Activated CD4-positive, alpha-beta T cell treated with anti-CD3 and anti-CD28 coated beads for 36 hours (primary cell): ENCODE data around the gene REXO1. TPM values are rescaled to one million over a fixed set of nuclear protein-coding genes. Genes with fewer than 3 reads are reported as not detected.

Experiments used
- ATAC-seq: fragments of 200-7000 bp; cut with Tn5 transposase; one replicate; pipeline ENCODE4 v1.10.0; 2021; ENCODE audit warnings: mild to moderate bottlenecking, moderate library complexity
- CTCF ChIA-PET: fragments of 350-600 bp; sonication (Branson Sonifier 250); formaldehyde crosslinking; loops from one replicate; lab custom pipeline; 2021; ENCODE audit warnings: antibody characterized with exemption; lab: Charles Lee
- POLR2A ChIA-PET: fragments of 350-600 bp; sonication (Branson Sonifier 250); formaldehyde crosslinking; loops from one replicate; lab custom pipeline; 2021; ENCODE audit warnings: antibody characterized with exemption, inconsistent platforms; lab: Charles Lee
- DNase-seq: peaks from one replicate; pipeline ENCODE4 v3.0.0-alpha.2; 2020
- H3K27ac Mint-ChIP-seq: one replicate; pipeline ENCODE4 v1.8.0; 2021; ENCODE audit warnings: mixed read lengths
- H3K27me3 Mint-ChIP-seq: one replicate; pipeline ENCODE4 v1.8.0; 2021; ENCODE audit warnings: mixed read lengths
- H3K36me3 Mint-ChIP-seq: one replicate; pipeline ENCODE4 v1.8.0; 2021; ENCODE audit warnings: low read depth, mixed read lengths
- H3K4me1 Mint-ChIP-seq: one replicate; pipeline ENCODE4 v1.8.0; 2021; ENCODE audit warnings: mixed read lengths
- H3K4me3 Mint-ChIP-seq: one replicate; pipeline ENCODE4 v1.8.0; 2021; ENCODE audit warnings: mild to moderate bottlenecking, moderate library complexity, mixed read lengths
- H3K9me3 Mint-ChIP-seq: one replicate; pipeline ENCODE4 v1.8.0; 2021; ENCODE audit warnings: low read depth, mixed read lengths
- intact Hi-C, 2 experiments: fragments of 100-400 bp; cut with DNase I in 1 of 2; cut with micrococcal nuclease in 1 of 2; formaldehyde crosslinking; loops; one replicate each; pipeline versions ENCODE4 v1.14.2 to v1.15.1; 2022 to 2024; cut with DNase I, micrococcal nuclease
- total RNA-seq, 2 experiments: library from RNA; stranded (reverse); gene quantifications; one replicate each; pipeline ENCODE4 v1.2.3, GENCODE V29; 2021

Gene REXO1
- total RNA-seq, 2 experiments from 2014 or later: 39.3 to 49.8 TPM

DNA sequence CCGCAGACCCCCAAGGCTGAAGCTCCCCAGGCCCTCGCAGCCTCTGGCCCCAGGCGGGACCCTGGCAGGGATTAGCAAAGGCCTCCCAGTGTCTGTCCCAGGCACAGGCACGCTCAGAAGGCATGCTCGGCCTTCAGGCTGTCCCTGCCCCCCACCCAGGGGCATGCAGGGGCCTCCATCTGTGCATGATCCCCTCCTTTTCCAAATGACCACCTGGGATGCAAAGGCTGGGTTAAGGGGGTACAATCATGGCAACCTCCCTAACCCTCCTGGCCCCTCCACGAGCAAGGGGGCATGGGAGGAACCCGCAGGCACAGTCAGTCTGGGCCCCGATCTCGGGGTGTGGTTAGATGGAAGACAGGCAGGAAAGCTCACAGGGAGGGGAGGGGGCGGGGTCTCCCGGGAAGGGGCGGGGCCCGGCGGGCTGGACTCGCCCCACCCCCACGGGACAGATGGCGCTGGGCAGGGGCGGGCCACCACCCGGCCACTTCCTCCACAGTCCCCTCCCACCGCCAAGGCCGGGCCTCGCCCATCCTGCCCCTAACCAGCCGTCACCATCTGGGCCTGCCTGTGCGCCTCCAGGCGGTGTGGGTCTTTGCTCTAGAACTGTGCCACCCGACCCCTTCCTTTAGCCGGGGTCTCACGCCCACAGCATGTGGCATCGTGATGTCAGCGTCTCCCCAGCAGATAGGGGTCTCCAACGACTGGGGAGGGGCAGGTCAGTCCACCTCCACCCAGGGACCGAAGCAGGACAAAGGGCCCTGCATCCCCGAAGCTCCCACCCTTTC is 7.0 kb upstream of the REXO1 start:
- Mint-ChIP-seq H3K27ac (peak overlapping the region; percentile 86), H3K4me1 (peaks cover 64% of the 10 kb centered on the region), H3K27me3 (no peaks in the 10 kb centered on the region), H3K9me3 (no peaks in the 10 kb centered on the region), H3K4me3 (peak overlapping the region; percentile 78), H3K36me3 (peaks cover 2% of the 10 kb centered on the region)
- POLR2A ChIA-PET: interaction anchor here (0.6 kb wide), 1 partner anchor 383 kb away, joined by 3 read pairs; no protein-coding TSS in a partner anchor
- CTCF ChIA-PET: no interaction called here
- intact Hi-C loops: loop anchor here (1.0 to 10.0 kb wide), 3 partner anchors 8 to 790 kb away; partner anchors contain the start of genes KLF16 (in 2 of the 2), ARHGAP45 (in 1 of the 2) and ATP8B3 (in 1 of the 2)
- DNase-seq (peak; percentile 95), ATAC-seq (peak; percentile 82)

DNA sequence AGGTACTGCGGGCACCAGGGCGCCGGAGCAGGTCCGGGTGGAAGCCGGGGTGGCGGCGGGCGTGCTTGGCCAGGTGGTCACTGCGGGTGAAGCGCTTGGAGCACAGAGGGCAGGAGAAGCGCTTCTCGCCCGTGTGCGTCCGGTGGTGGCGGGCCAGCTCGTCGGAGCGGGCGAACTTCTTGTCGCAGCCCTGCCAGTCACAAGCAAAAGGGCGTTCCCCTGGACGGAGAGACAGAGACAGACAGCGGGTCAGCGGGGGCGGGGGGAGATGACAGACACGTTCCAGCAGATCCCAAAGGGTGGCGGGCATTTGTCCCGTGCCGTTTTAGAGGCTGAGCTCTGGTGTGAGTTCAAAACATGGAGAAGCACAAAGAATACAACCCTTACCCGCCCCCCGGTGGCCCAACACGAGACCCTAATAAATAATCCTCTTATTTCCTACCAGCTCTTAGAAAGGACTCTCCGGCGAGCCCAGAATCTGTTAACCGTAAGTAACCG is 6.3 kb upstream of the REXO1 start:
- peaks cover 63% of the 10 kb centered on the region for H3K4me1 Mint-ChIP-seq
- no peaks in the 10 kb centered on the region for H3K27me3 Mint-ChIP-seq
- ATAC-seq (no peak), DNase-seq (no peak)
- peaks cover 2% of the 10 kb centered on the region for H3K36me3 Mint-ChIP-seq
- H3K4me3 Mint-ChIP-seq: peak overlapping the region; percentile 78
- no peaks in the 10 kb centered on the region for H3K9me3 Mint-ChIP-seq
- H3K27ac Mint-ChIP-seq: peak overlapping the region; percentile 81
- CTCF ChIA-PET: no interaction called here
- POLR2A ChIA-PET: interaction anchor here (0.6 kb wide), 1 partner anchor 382 kb away, joined by 3 read pairs; no protein-coding TSS in a partner anchor
- intact Hi-C loops: loop anchor here (1.0 to 10.0 kb wide), 3 partner anchors 9 to 790 kb away; partner anchors contain the start of genes KLF16 (in 2 of the 2), ARHGAP45 (in 1 of the 2) and ATP8B3 (in 1 of the 2)

DNA sequence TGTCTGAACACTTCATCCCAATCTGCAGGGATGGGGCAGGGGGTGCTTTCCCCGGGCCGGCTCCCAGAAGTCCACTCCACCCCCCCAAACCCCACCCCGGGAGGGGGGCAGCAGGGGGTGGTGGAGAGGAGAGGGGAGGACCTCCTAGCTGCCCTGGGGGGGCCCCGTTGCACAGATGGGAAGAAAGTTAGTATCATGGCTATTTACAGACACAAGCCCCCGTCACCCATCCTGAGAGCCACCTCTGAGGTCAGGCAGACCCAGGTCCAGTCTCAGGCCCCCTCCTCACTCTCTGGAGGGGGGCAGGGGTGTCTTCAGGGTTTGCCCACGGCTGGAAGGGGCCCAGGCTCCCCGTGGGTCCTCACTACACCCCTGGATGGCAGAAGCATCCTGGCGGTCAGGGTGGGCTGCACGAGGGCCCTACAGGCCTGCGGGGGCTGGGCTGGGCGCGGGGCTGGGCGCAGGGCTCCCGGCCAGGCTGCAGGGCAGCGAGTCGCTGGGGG is 5.8 kb upstream of the REXO1 start:
- no peaks in the 10 kb centered on the region for H3K9me3 Mint-ChIP-seq
- ChIA-PET POLR2A (interaction anchor here (0.6 kb wide), 1 partner anchor 381 kb away, joined by 3 read pairs; no protein-coding TSS in a partner anchor), CTCF (no interaction called here)
- DNase-seq (no peak), ATAC-seq (no peak)
- intact Hi-C loops: loop anchor here in 1 of 2 experiments (10.0 kb wide), 1 partner anchor 789 kb away; the partner anchor contains the start of gene ARHGAP45
- peaks cover 2% of the 10 kb centered on the region for H3K36me3 Mint-ChIP-seq
- no peak overlapping the region for H3K27ac Mint-ChIP-seq
- peaks cover 62% of the 10 kb centered on the region for H3K4me1 Mint-ChIP-seq
- no peaks in the 10 kb centered on the region for H3K27me3 Mint-ChIP-seq
- no peak overlapping the region for H3K4me3 Mint-ChIP-seq

DNA sequence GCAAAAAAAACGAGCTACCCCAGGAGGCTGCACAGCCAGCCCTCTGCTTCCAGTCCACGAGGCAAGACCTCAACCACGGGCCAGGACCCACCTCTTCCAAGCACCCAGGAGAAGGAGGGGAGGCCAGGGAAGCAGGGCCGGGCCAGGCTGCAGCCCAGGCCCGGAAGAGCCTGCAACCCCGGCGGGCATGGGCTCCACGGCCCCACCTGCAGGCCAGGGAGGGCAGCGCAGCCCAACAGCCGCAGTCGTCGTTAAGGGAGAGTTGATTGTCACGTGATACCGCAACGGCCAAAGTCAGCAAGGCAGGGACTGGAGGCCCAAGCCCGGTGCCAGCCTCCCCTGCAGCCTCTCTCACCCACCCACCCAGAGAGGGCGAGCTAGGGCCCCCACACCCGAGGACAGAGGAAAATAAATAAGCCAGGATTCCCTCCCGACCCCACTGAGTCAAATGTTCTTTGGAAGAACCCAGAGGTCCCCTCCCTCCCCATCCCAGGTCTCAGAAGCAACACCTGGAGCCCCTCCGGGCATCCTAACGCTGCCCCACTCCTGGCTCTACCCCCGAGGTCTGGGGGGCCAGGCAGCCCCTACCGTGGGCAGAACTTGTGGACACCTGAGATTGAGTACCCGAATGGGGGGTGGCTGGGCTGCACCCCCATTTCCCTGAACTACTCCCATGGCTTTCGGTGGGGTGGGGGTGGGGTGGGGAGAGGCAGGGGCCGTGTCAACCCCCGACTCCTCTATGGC is 5.2 kb upstream of the REXO1 start:
- H3K36me3 Mint-ChIP-seq: peaks cover 2% of the 10 kb centered on the region
- peak overlapping the region; percentile 40 for H3K4me3 Mint-ChIP-seq
- no peaks in the 10 kb centered on the region for H3K27me3 Mint-ChIP-seq
- H3K9me3 Mint-ChIP-seq: no peaks in the 10 kb centered on the region
- peak overlapping the region; percentile 93 for H3K27ac Mint-ChIP-seq
- ATAC-seq: peak; percentile 32
- CTCF ChIA-PET: interaction anchor here (0.7 kb wide), 3 partner anchors 29 to 238 kb away, joined by 3 read pairs; no protein-coding TSS in a partner anchor
- POLR2A ChIA-PET: interaction anchor here (0.6 kb wide), 1 partner anchor 42 kb away, joined by 6 read pairs; no protein-coding TSS in a partner anchor
- intact Hi-C loops: loop anchor here in 1 of 2 experiments (2.0 to 10.0 kb wide), 2 partner anchors 363 to 789 kb away; partner anchors contain the start of genes ARHGAP45, PCSK4 and REEP6
- peak; percentile 93 for DNase-seq
- peaks cover 60% of the 10 kb centered on the region for H3K4me1 Mint-ChIP-seq

DNA sequence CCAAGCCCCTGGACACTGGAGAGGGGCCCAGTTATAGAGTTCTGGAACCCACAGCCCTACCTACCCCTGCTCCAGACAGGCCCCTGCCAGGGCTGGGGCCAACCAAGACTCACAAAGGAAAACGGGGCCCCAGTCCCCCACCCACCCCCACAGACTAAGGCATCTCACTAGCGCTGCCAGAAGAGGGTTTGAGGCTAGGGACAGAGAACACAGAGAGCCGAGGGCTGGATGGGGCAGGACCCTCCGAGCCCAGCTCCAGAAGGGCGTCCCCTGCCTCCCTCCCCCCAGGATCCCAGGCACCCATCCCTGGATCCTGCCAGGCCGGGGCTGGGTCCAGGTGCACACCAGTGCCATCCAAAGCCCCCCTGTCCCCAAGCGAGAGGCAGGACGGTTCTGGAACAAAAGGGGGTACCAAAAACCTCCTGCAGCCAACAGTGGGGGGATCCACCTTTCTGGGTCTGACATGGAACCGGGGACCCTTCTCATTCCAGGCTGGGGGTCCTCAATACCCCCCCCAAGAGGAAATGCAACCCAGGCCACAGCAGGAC is 4.4 kb upstream of the REXO1 start:
- POLR2A ChIA-PET: no interaction called here
- Mint-ChIP-seq H3K9me3 (no peaks in the 10 kb centered on the region), H3K27ac (peak overlapping the region; percentile 93), H3K4me1 (peaks cover 53% of the 10 kb centered on the region), H3K36me3 (peaks cover 2% of the 10 kb centered on the region), H3K27me3 (no peaks in the 10 kb centered on the region), H3K4me3 (no peak overlapping the region)
- ATAC-seq (no peak), DNase-seq (no peak)
- CTCF ChIA-PET: interaction anchor here (0.7 kb wide), 3 partner anchors 28 to 238 kb away, joined by 3 read pairs; no protein-coding TSS in a partner anchor
- intact Hi-C loops: loop anchor here in 1 of 2 experiments (2.0 to 10.0 kb wide), 2 partner anchors 362 to 788 kb away; partner anchors contain the start of genes ARHGAP45, PCSK4 and REEP6

DNA sequence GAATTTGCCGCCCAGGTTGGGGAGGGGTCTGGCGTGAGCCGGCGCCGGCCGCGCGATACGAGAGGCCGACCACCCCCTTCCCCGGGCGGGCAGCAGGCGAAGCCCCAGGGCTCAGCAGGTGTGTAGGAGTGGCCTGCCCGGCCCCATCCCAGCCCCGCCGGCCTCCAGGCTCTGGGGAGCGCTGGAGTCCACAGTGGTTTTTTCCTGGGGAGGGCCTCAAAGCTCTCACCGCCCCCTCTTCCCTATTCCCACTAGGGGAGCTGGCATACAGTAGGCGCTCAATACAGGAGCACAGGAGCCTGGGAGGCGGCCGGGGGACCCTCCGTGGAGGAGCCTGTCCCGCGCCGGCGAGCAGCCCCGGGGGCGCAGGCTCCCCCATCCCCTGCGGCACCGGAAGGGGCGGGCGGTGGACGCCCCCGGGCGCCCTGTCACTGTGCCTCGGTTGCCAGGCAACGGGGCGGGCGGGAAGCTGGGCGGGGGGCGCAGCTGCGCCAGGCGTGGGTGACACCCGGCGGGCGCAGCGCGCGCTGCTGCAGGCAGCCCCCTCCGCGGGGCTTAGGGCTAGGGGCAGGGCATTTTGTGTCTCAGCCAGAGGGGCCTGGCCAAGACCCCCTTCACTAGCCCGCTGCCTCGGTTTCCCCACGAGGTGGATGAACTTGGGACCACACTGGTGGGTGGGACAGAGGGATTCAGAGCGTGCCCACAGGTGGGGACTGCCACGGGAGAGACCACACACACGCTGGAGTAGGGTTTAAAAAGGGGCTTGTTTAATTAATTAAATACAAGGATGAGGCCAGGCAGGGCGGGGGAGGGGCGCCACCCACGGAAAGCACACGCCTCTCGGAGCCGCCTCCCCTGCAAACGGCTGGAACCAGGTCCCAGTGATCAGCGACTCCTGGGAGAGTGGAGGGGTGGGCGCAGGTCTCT is 3.6 kb upstream of the REXO1 start:
- POLR2A ChIA-PET: no interaction called here
- Mint-ChIP-seq H3K4me3 (peak overlapping the region; percentile 26), H3K9me3 (no peaks in the 10 kb centered on the region), H3K27me3 (no peaks in the 10 kb centered on the region), H3K36me3 (peaks cover 9% of the 10 kb centered on the region), H3K27ac (peak overlapping the region; percentile 19), H3K4me1 (peaks cover 58% of the 10 kb centered on the region)
- CTCF ChIA-PET: no interaction called here
- ATAC-seq (no peak), DNase-seq (peak; percentile 81)
- intact Hi-C loops: loop anchor here in 1 of 2 experiments (2.0 to 10.0 kb wide), 2 partner anchors 361 to 787 kb away; partner anchors contain the start of genes ARHGAP45, PCSK4 and REEP6

DNA sequence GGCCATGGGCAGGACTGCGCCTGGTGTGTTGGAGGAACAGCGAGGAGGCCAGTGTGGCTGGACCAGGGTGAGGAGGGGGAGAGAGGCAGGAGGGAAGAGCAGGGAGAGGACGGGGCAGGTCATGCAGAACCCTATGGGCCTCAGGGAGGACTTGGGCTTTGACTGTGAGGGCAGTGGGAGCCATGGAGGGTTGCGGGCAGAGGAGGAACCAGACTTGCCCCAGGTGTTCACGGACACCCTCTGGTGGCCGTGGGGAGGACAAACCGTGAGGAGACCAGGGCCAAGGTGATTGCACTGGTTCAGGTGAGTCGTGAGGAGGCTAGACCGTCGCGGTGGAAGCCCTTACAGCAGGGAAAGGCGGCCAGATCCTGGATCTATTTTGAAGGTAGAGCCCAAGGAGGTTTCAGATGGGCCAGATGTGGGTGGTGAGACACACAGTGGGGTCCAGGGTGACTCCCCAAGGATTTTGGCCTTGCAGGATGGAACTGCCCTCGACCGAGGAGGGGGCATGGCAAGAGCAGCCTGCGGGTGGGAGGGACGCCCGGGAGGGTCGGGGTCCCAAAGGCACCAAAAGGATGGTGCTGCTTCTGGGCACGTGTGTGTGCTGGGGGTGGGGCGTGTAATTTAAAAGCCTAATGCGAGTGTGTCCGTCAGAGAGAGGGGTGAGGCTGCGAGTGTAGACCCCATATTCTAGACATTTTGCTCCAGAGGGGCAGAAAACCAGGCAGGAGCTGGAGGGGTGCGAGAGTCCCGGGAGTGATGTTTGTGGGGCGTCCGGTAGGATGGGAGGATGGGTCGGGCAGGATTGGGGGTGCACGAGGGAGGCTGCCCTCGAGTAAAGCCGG is 2.7 kb upstream of the REXO1 start:
- peaks cover 63% of the 10 kb centered on the region for H3K4me1 Mint-ChIP-seq
- CTCF ChIA-PET: interaction anchor here (1.0 kb wide), 1 partner anchor 21 kb away, joined by 4 read pairs; no protein-coding TSS in a partner anchor
- H3K27ac Mint-ChIP-seq: peak overlapping the region; percentile 67
- no peaks in the 10 kb centered on the region for H3K27me3 Mint-ChIP-seq
- H3K4me3 Mint-ChIP-seq: no peak overlapping the region
- no peaks in the 10 kb centered on the region for H3K9me3 Mint-ChIP-seq
- H3K36me3 Mint-ChIP-seq: peaks cover 9% of the 10 kb centered on the region
- POLR2A ChIA-PET: no interaction called here
- ATAC-seq (no peak), DNase-seq (peak; percentile 49)
- intact Hi-C loops: loop anchor here in 1 of 2 experiments (10.0 kb wide), 1 partner anchor 786 kb away; the partner anchor contains the start of gene ARHGAP45

DNA sequence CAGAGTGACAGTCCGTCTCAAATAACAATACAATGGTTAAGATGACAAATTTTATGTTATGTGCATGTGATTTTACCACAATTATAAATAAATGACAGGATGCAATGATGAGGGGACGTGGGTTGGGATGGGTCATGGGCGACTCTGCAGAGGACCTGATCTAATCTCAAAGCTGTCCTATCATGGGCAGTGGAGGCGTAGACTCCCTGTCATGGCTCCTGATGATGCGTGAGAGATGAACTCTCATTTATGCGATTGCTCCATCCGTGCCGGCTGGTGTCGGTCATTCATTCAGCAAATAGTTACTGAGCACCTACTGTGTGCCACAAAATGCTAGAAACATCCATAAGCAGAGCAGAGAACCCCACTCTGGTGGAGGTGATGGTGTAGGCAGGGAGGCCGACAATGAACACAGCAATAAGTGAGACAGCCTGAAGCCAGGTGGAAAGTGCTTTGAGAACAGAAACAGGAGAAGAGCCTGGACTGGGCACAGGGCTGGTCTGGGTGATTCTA is 1.7 kb upstream of the REXO1 start:
- POLR2A ChIA-PET: no interaction called here
- DNase-seq (no peak), ATAC-seq (no peak)
- Mint-ChIP-seq H3K27ac (peak overlapping the region; percentile 23), H3K27me3 (no peaks in the 10 kb centered on the region), H3K4me3 (no peak overlapping the region), H3K36me3 (peaks cover 11% of the 10 kb centered on the region), H3K9me3 (no peaks in the 10 kb centered on the region), H3K4me1 (peaks cover 60% of the 10 kb centered on the region)
- intact Hi-C loops: loop anchor here (2.0 to 10.0 kb wide), 2 partner anchors 13 to 785 kb away; partner anchors contain the start of genes ARHGAP45 (in 1 of the 2) and KLF16 (in 1 of the 2)
- CTCF ChIA-PET: interaction anchor here (0.8 to 1.7 kb wide), 4 partner anchors 12 to 238 kb away, joined by 3 to 9 read pairs (median 4); no protein-coding TSS in a partner anchor

DNA sequence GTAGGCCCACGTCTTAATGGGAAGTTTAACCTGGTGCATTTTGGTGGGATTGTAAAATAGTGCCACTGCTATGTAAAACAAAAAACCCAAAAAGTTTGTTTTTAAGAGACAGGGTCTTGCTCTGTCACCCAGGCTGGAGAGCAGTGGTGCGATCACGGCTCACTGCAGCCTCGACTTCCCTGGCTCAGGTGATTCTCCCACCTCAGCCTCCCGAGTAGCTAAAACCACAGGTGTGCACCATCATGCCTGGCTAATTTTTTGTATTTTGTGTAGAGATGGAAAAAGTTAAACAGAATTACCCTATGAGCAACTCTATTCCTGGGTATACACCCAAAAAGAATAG is 820 bp upstream of the REXO1 start:
- peak overlapping the region; percentile 74 for H3K27ac Mint-ChIP-seq
- intact Hi-C loops: loop anchor here in 1 of 2 experiments (2.0 kb wide), 1 partner anchor 14 kb away; the partner anchor contains the start of gene KLF16
- POLR2A ChIA-PET: interaction anchor here (0.6 kb wide), 2 partner anchors 333 to 1535 kb away, joined by 3 to 4 read pairs; no protein-coding TSS in a partner anchor
- no peaks in the 10 kb centered on the region for H3K9me3 Mint-ChIP-seq
- DNase-seq: no peak
- H3K27me3 Mint-ChIP-seq: no peaks in the 10 kb centered on the region
- CTCF ChIA-PET: interaction anchor here (0.8 to 1.7 kb wide), 3 partner anchors 11 to 239 kb away, joined by 3 to 9 read pairs (median 3); no protein-coding TSS in a partner anchor
- H3K4me1 Mint-ChIP-seq: peaks cover 61% of the 10 kb centered on the region
- ATAC-seq: no peak
- H3K36me3 Mint-ChIP-seq: peaks cover 13% of the 10 kb centered on the region
- peak overlapping the region; percentile 66 for H3K4me3 Mint-ChIP-seq
